HG03439 (cell line): ENCODE measurements around the gene PPP1R7.
"Not testable (repeated sequence)": the region's sequence is repeated elsewhere in the genome, so short reads cannot be mapped to it uniquely, and the experiment has no call there.

Experiments
- ATAC-seq: cut with Tn5 transposase; IDR thresholded peaks from one replicate; pipeline ENCODE4 v1.9.1; 2021; ENCODE audit warnings: mild to moderate bottlenecking, moderate library complexity; ENCODE audit not compliant: unreplicated experiment

The PPP1R7 gene, protein sequence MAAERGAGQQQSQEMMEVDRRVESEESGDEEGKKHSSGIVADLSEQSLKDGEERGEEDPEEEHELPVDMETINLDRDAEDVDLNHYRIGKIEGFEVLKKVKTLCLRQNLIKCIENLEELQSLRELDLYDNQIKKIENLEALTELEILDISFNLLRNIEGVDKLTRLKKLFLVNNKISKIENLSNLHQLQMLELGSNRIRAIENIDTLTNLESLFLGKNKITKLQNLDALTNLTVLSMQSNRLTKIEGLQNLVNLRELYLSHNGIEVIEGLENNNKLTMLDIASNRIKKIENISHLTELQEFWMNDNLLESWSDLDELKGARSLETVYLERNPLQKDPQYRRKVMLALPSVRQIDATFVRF

DNA sequence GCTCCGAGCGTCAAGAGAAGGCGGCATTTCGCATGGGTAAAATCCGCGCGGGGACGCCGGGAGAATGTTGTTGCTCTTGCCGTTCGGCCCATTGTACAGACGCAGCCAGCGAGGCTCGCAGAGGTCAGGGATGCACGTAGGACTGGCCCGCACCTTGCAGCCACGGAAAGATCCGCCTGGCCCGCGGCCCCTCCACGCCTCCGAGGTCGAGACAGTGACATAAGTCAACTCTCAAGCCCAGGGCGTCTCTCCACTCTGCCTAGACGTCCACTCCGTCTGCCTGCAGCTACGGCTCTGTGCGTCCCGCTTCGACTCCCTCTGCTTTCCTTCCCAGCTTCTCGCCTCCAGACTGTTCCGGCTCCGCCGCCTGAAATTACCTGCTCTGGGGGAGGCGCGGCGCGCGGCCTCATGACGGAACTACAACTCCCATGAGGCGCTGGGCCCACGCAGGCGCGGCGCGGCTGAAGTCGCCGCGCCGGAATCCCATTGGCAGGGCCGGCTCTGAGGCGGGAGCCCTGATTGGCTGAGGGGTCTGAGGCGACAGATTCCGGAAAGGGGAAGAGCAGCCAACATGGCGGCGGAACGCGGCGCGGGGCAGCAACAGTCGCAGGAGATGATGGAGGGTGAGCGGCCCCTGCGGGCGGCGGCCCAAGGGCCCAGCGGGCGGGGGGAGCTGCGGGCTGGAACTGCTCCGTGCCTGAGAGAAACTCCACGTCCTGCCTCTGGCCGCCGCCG is at the start of gene PPP1R7:
PPP1R7 (plus strand) TSS at position 543 of the 735 bp plus-strand sequence; CDS start at position 572, 29 bp downstream.
- peak; percentile 86 for ATAC-seq

DNA sequence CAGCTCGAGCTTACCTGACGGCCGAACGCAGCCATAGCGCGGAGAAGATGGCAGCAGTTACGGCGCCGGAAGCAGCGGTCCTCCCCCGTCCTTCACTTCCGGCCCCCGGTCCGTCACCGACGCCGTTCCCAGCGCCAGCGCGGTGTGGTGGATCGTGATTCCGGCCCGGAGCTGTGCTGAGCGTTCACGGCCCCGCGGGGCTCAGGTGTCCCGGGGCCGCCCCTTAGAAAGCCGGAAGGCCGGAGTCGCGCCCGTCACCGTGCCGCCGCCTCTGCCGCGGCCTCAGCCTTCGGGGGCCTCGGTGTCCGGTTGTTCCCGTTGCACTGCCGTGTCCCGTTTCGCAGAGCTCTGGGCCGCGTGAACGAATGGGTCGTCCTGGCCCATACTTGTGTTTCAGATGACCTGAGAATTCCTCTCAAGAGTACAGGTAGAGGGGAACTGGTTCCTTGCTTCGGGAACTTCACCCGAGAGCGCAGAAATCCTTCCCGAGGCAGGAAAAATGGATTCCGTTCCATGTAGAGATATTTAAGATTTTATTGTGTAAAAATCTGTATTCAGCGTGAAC is 47.9 kb upstream of the PPP1R7 start, which contains the start of gene MTERF4:
MTERF4 (minus strand) TSS at position 49 of the 565 bp plus-strand sequence; CDS start at position 35, 14 bp downstream.
- peak; percentile 77 for ATAC-seq

DNA sequence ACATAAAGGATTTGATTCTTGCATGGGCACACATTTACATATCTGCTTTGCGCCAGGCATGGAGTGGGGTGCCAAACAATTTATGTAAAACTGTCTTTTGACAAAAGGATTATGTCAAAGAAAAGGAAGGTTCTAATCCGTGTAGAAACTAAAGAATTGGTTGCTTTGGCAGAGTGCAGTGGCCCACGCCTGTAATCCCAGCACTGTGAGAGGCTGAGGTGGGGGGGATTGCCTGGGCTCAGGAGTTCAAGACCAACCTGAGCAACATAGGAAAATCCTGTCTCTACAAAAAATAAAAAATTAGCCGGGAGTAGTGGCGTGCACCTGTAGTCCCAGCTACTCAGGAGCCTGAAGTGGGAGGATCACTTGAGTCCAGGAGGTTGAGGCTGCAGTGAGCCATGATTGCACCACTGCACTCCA is 47.1 kb upstream of the PPP1R7 start:
- no peak for ATAC-seq

DNA sequence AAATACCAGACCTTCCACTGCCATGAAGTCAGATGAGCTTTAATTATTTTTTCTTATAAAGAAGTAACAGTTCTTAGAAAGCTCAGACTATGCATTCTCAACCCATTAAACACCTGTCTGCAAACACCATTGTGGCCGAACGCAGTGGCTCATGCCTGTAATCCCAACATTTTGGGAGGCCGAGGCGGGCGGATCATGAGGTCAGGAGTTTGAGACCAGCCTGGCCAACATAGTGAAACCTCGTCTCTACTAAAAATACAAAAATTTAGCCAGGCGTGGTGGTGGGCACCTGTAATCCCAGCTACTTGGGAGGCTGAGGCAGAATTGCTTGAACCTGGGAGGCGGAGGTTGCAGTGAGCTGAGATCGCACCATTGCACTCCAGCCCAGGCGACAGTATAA is 45.7 kb upstream of the PPP1R7 start:
- not testable (repeated sequence) for ATAC-seq

DNA sequence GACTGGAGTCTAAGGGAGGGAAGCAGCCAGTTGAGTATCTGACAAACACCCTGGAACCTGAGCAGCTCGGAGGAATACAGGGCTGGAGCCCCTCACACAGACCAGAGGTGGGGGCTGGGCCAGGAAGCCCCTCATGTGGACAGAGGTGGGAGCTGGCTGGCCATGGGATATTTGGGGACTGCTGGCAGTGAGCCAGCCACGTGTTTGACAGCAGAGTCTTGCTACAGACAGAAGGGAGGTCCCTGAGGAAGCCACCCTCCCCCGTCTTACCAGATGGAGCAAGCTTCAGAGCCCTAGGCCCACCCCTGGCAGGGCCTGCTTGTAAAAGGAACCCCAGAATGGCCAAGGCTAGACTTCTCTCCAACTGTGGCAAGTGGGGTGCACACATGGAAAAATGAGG is 44.6 kb upstream of the PPP1R7 start:
- ATAC-seq: no peak

DNA sequence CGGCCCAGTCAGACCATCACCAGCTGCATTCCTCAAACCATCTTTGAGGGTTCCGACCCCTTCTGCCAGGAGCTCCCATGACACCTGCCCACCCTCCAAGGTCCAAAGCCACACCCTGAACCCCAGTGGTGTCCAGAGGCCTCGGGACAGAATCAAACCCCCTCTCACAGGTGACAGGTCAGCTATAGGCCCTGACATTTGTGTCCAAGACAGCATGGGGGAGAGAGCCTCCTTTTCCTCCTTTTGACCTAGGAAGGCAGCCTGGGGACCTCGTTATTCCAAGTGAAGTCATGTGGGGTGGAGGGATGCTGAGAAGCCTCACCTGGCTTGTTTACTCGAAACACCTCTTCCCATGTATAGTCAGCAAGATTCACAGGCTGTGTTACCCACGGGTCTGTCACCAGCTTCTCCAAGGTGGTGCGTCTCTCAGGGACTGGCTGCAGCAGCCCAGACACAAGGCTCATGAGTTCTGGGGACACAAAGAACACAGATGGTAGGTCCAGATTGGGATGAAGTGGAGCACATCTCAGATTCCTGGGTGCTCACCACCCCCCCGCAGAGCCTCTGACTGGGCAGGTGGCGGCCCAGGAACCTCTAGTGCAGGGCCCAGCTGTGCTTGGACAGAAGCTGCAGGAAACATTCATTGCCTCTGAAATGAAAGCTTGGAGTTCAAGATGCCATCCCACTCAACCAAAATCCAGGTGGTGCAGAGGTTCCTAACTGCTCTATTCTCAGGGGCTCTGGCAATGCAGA is 43.1 kb upstream of the PPP1R7 start:
- ATAC-seq: no peak

DNA sequence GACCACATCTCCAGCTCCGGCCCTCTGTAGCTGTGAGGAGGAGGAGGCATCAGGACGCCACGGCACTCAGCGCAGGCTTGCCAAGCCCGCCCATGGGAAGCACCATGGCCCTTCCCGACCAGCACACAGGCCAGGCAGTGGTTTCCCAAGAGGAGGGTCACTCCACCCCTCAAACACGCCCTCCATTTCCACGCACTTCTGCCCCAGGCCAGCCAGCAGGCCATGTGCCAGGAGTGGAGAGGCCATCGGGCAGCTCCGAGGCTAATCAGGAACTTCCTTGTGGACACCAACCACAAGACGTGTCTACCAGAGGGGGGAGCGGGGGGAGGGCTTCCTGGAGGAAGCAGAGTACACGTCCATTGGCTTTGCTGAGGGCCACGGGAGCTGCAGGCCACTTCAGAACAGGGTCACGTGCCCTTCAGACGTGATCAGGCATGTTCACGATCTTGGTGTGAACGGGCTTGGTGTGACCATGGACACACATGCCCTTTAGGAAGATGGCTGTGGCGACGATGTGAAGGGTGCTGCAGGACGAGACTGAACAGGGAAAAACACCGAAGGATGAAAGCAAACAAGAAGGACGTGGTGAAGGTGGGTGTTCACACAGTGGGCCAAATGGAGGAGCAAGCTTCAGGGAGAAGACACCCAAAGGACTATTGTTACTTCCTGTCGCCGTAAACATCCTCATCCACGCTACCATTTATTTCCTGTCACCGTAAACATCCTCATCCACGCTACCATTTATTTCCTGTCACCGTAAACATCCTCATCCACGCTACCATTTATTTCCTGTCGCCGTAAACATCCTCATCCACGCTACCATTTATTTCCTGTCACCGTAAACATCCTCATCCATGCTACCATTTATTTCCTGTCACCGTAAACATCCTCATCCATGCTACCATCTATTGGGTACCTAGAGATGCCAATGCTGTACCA is 41.7 kb upstream of the PPP1R7 start:
- ATAC-seq: no peak

DNA sequence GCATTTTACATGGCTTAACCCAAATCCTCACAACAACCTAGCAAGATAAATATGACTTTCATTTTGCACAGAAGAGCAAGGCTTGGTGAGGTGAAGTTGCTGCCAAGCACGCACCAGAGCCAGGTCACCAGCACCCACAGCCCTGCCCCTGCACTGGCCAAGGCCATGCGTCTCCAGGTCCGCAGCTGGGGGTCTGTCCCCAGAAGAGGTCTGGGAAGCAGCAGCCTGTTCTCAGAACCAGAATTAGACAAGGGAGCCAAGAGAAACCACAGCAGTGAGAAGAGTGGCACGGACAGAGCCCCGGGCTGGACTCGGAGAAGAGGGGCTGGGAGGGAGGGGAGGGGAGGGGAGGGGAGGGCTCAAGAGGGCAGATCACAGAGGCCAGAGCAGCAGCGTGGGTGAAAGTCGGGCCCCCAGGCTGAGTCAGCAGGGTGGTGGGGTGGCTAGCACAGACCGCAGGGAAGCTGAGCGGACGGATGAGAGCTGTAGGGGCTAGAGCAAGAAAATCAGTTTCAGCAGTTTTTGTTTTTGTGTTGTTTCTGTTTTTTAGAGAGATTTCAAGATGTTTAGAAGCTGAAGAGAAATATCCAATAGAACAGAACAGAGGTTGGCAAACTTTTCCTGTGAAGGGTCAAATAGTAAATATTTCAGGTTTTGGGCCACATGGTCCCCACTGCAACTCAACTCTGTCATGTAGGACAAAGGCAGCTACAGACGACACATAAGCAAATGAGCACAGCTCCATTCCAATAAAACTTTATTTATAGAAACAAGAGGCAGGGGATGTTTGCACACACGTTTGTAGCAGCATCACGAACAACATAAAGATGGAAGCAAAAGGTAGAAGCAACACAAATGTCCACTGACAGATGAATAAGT is 40.8 kb upstream of the PPP1R7 start:
- ATAC-seq: no peak

DNA sequence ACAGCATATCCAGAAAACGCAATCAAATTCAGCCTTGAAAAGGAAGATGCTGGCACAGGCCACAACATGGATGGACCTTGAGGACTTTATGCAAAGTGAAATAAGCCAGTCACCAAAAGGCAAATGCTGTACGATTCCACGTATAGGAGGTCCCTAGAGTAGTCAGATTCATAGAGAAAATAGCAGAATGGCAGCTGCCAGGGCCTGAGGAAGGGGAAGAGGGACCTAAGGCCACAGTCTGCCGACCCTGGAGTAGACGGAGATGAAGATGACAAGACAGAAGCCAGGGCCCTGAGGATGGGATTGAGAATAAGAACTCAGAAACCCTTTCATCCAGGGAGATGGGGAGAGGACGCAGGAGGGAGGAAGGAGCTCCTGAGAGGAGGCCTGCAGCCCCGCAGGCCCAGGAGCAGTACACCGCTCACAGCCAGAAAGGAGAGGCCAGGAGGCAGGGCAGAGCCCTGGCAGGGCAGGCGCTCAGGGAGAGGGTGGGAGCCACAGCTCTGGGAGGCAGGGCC is 40.1 kb upstream of the PPP1R7 start:
- peak; percentile 5 for ATAC-seq

DNA sequence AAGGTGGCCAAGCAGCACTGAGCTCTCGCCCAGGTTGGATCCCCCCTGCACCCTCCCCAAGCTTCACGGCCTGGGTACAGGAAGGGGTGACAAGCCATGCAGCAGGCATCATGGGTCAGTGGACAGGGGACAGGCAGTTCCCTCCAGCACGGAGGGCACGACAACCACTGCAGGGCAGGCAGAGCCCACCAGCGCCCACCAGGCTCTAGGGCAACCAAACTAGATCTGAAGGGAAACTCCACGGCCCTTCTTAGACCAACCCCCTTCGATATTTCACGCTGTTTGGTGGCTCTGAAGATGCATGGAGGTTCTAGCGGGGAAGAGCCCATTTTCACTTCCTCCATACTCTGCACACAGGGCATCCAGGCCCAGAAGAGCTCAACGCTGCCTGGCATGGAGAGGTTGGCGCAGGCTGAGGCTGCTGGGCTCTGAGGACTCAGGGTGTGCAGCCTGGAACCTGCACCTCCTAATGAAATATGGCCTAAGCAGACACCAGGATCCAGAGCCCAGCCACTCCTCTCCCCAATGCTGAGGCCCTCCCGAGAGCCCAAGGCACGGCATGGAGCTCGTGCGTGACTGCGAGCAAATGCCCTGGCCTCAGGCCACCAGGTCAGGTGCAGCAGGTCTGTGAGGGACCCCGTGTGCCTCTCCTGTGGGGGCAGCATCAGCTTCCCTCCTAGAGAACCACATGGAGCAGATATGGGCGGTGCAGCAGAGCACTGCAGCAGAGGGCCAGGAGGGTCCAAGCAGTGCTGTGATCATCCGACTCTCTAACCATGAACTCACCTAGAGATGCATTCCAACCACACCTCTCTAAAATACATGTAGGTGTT is 39.4 kb upstream of the PPP1R7 start:
- ATAC-seq: peak; percentile 38

DNA sequence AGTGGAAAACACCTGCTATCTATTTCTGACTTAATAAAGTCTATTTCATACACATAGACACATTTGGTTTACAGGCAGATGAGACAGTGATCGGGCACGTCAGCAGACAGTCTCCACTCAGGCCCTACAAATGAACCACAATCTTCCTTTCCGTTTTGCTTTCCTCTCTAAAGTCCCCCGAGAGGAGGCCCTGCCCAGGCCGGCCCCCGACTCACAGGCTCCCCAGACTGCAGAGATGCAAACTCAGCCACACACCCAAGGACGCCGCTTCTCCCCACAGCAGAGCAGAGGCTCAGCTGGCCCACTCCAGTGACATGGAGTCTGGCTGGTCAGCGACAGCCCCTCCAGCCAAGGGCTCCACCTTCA is 38.8 kb upstream of the PPP1R7 start:
- ATAC-seq: peak; percentile 30

DNA sequence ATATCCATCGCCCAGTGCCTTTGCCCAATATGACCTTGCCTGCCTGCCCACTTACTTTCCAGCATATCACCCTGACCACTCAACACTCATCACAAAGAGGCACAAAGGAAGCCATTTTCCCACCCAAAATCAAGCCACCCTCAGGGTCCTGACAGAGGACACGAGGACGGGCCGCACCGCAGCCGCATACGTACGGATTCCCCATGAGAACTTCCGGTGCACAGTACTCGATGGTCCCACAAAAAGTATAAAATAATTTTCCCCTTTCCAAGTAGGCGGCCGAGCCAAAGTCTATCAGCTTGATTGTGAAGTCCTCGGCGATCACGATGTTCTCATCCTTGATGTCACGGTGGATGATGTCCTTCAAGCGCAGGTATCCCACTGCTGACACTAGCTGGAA is 38.2 kb upstream of the PPP1R7 start:
- no peak for ATAC-seq

DNA sequence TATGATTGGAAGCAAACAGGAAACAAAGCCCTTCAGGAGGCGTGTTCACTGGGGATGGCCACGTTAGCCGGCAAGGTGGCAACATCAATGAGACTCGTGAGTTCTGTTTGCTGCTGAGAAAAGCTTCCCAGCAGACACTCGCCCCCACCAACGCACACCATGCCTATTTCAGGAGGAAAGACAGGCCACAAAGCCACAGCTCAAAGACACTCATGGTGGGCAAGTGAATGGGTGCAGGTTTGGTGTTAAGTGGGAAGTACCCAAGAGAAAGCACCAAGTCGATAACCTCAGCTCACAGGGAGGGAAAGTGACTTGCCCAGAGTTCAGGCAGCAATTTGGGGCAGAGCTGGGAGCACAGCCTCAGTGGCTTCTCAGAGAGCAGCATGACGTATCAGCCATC is 37.7 kb upstream of the PPP1R7 start:
- no peak for ATAC-seq

DNA sequence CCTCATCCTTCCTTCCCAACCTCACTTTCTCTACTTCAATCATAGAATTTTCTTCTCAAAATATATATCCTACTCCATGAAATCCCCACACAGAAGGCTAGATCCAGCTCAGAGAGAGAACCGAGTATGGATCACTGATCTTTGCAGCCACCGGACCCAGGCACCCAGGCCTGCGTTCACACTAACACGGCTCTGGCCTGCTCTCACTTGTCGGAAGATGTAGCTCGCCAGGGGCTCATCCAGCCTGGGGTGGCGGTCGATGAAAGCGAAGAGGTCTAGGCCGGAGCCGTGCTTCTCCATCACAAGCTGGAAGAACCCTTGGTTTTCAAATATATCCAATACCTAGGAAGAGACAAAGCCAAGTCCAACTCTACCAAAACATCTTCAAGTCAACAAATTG is 35.4 kb upstream of the PPP1R7 start:
- no peak for ATAC-seq

DNA sequence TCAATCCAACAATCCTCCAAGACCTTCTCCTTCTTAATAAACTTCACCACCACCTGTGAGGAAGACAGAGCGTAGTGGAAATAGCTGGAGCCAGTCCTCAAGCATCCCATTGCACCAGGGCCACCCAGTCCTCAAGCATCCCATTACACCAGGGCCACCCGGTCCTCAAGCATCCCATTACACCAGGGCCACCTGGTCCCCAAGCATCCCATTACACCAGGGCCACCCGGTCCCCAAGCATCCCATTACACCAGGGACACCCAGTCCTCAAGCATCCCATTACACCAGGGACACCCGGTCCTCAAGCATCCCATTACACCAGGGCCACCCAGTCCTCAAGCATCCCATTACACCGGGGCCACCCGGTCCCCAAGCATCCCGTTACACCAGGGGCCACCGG is 34.9 kb upstream of the PPP1R7 start:
- ATAC-seq: no peak

DNA sequence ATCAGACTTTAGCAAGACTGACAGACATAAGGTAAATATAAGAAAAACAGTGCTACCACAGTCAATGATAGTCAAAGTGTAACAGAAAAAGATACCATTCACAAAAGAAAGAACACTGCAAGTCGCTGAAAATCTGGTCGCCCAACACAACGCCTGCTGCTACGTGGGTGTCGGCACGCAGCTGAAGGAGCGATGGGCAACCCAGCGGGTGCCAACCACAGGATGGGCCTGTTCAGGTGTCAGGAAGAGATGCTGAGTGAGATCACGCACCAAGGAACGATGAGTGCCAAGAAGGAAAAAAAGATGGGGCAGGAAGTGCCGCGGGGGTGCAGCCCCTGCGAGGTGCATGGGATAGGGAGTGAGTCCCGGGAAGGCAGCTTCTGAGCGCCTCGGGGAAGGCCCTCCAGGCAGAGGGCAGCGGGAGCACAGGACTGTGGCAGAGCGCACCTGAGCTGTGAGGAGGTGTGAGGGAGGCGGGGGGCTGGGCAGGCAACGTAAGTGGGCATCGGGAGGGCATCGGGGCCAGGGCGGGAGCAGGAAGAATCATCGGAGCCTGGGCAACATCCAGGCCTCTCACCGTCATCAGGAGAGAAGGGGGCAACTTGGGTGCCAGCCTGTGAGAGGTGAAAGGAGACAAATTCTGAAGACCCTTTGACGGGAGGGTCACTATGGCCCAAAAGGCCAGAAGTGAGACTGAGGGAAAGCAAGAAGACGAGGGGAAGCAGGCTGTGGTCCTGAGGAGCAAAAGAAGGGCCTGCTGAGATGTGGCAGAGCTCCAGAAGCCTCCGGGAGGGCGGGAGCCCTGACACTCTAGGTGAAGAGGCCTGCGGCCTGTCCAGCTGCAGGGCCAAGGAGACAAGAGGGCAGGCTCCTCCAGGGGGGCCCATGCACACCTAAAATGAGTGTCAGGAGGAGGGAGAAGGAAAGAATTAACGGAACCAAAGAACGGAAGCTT is 33.4 kb upstream of the PPP1R7 start:
- ATAC-seq: no peak
